Loucy (cell line): ENCODE data around the gene PROX1.

ENCODE experiments used
- H2AFZ ChIP-seq: fragments of 200-600 bp; sonication (generic); 2 replicates; pipeline ENCODE4 v1.6.0; 2016; ENCODE audit warnings: antibody characterized with exemption, mild to moderate bottlenecking, low read length, moderate library complexity
- H3F3A ChIP-seq: fragments of 200-600 bp; 2 replicates; pipeline ENCODE4 v1.6.0; 2016; ENCODE audit warnings: antibody characterized with exemption, low read depth, mild to moderate bottlenecking
- H3K27me3 ChIP-seq: fragments of 200-600 bp; sonication (generic); 2 replicates; pipeline ENCODE4 v1.6.1; 2014; ENCODE audit warnings: low read length, mild to moderate bottlenecking; ENCODE audit not compliant: insufficient read depth, poor library complexity, severe bottlenecking
- H3K36me3 ChIP-seq: fragments of 200-600 bp; sonication (generic); 2 replicates; pipeline ENCODE4 v1.6.1; 2016; ENCODE audit warnings: low read length; ENCODE audit not compliant: insufficient read depth
- H3K4me1 ChIP-seq: fragments of 200-600 bp; sonication (generic); 2 replicates; pipeline ENCODE4 v1.5.1; 2014; ENCODE audit warnings: low read length, mild to moderate bottlenecking; ENCODE audit not compliant: insufficient read depth, poor library complexity, severe bottlenecking
- H3K4me2 ChIP-seq: fragments of 200-600 bp; sonication (generic); 2 replicates; pipeline ENCODE4 v1.6.0; 2014; ENCODE audit warnings: antibody characterized with exemption, low read length, low read depth, mild to moderate bottlenecking; ENCODE audit not compliant: poor library complexity, severe bottlenecking
- H3K4me3 ChIP-seq: fragments of 200-600 bp; sonication (generic); 2 replicates; pipeline ENCODE4 v1.5.1; 2014; ENCODE audit warnings: low read length, mild to moderate bottlenecking, mixed read lengths; ENCODE audit not compliant: poor library complexity, severe bottlenecking
- H3K79me2 ChIP-seq: fragments of 200-600 bp; sonication (generic); 2 replicates; pipeline ENCODE4 v1.6.1; 2014; ENCODE audit warnings: low read length; ENCODE audit not compliant: insufficient read depth
- H3K9ac ChIP-seq: fragments of 200-600 bp; sonication (generic); 2 replicates; pipeline ENCODE4 v1.6.0; 2014; ENCODE audit warnings: mild to moderate bottlenecking, low read depth, low read length, moderate library complexity; ENCODE audit not compliant: poor library complexity, severe bottlenecking
- H3K9me2 ChIP-seq: fragments of 200-600 bp; sonication (generic); replicated peaks from 2 replicates; pipeline ENCODE4 v1.6.1; 2016; ENCODE audit warnings: low read depth, low read length, mixed read lengths
- H3K9me3 ChIP-seq: fragments of 200-600 bp; sonication (generic); 2 replicates; pipeline ENCODE4 v1.6.1; 2014; ENCODE audit warnings: mild to moderate bottlenecking, antibody characterized with exemption, low read length, low read depth; ENCODE audit not compliant: insufficient read depth
- H4K20me1 ChIP-seq: fragments of 200-600 bp; sonication (generic); 2 replicates; pipeline ENCODE4 v1.6.0; 2014; ENCODE audit warnings: antibody characterized with exemption, low read length, mild to moderate bottlenecking; ENCODE audit not compliant: insufficient read depth, poor library complexity, severe bottlenecking
- CTCF ChIP-seq: fragments of 200-600 bp; sonication (generic); conservative IDR thresholded peaks from 2 replicates; pipeline ENCODE4 v1.5.1; 2014; ENCODE audit warnings: mild to moderate bottlenecking, antibody characterized with exemption, low read length
- EZH2phosphoT487 ChIP-seq: fragments of 200-600 bp; IDR thresholded peaks from 2 replicates; pipeline ENCODE4 v1.6.1; 2018; ENCODE audit warnings: antibody characterized with exemption, mild to moderate bottlenecking, moderate library complexity, borderline replicate concordance

The PROX1 gene

GRCh38 chr1:214009423-214010196 lies 21.8 kb downstream of the PROX1 start:
- TF ChIP-seq CTCF (no peak), EZH2phosphoT487 (no peak)
- no peak overlapping the region for H3K9ac ChIP-seq
- no peak overlapping the region for H3K4me2 ChIP-seq
- H4K20me1 ChIP-seq: no peaks in the 10 kb centered on the region
- no peak overlapping the region for H3K4me3 ChIP-seq
- H2AFZ ChIP-seq: no peak overlapping the region
- H3F3A ChIP-seq: no peaks in the 10 kb centered on the region
- no peaks in the 10 kb centered on the region for H3K9me3 ChIP-seq
- no peaks in the 10 kb centered on the region for H3K4me1 ChIP-seq
- no peaks in the 10 kb centered on the region for H3K79me2 ChIP-seq
- no peaks in the 10 kb centered on the region for H3K36me3 ChIP-seq
- no peaks in the 10 kb centered on the region for H3K9me2 ChIP-seq
- no peaks in the 10 kb centered on the region for H3K27me3 ChIP-seq

GRCh38 chr1:214010197-214010573 lies 22.4 kb downstream of the PROX1 start:
- no peak for TF ChIP-seq EZH2phosphoT487
- no peak for TF ChIP-seq CTCF
- Histone ChIP-seq H4K20me1 (no peaks in the 10 kb centered on the region), H3K79me2 (no peaks in the 10 kb centered on the region), H2AFZ (no peak overlapping the region), H3F3A (no peaks in the 10 kb centered on the region), H3K9ac (no peak overlapping the region), H3K9me2 (no peaks in the 10 kb centered on the region), H3K4me2 (no peak overlapping the region), H3K36me3 (no peaks in the 10 kb centered on the region), H3K9me3 (no peaks in the 10 kb centered on the region), H3K4me1 (no peaks in the 10 kb centered on the region), H3K4me3 (no peak overlapping the region), H3K27me3 (no peaks in the 10 kb centered on the region)

DNA sequence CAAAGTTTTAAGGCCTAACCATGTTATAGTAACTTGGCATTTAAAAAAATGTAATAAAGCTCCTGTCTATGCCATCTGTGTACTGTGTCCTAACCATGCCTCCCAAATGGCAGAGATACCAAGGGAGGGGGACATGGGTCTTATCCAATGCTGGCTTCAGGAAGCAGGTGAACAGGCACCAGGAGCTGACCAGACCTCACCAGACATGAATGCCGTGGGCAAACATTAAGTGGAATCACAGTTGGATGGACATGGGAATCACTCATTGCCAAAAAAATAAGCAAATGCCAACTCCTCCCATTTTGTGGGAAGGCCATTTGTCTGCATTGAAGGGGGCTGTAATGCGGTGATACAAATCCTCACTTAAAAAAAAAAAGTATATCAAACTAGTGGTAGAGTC lies 22.9 kb downstream of the PROX1 start:
- H3K27me3 ChIP-seq: no peaks in the 10 kb centered on the region
- no peak overlapping the region for H3K4me2 ChIP-seq
- no peaks in the 10 kb centered on the region for H3K4me1 ChIP-seq
- H3K4me3 ChIP-seq: no peak overlapping the region
- no peaks in the 10 kb centered on the region for H3K79me2 ChIP-seq
- TF ChIP-seq CTCF (no peak), EZH2phosphoT487 (no peak)
- H3K36me3 ChIP-seq: no peaks in the 10 kb centered on the region
- H3K9me3 ChIP-seq: no peaks in the 10 kb centered on the region
- no peak overlapping the region for H2AFZ ChIP-seq
- no peak overlapping the region for H3K9ac ChIP-seq
- no peaks in the 10 kb centered on the region for H3F3A ChIP-seq
- H3K9me2 ChIP-seq: no peaks in the 10 kb centered on the region
- no peaks in the 10 kb centered on the region for H4K20me1 ChIP-seq
